C4-2B (cell line): Measurements from ENCODE around the gene HIGD1C.

Experiments
- ZFX ChIP-seq: fragments of 450-650 bp; IDR thresholded peaks from 2 replicates; pipeline ENCODE4 v1.6.1; 2017
- TF ChIP-seq, protein P1 (sequence below): fragments of 450-650 bp; conservative IDR thresholded peaks from 2 replicates; pipeline ENCODE4 v1.5.1; 2017; ENCODE audit warnings: mild to moderate bottlenecking

DNA sequence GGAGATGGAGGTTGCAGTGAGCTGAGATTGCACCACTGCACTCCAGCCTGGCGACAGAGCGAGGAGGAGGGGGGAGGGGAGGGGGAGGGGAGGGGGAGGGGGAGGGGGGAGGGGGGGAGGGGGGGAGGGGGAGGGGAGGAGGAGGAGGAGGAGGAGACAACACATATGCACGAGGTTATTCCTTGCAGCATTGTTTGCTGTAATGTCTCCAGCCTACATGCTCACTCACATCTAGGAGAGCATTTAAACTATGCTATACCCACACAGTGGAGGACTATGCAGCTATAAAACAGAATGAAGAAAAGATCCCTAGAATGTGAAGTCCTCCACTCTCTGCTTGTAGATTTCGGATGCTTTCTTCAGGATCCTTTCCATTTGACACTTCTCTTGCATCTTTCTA is 3.5 kb upstream of the HIGD1C start:
- TF ChIP-seq, protein P1, sequence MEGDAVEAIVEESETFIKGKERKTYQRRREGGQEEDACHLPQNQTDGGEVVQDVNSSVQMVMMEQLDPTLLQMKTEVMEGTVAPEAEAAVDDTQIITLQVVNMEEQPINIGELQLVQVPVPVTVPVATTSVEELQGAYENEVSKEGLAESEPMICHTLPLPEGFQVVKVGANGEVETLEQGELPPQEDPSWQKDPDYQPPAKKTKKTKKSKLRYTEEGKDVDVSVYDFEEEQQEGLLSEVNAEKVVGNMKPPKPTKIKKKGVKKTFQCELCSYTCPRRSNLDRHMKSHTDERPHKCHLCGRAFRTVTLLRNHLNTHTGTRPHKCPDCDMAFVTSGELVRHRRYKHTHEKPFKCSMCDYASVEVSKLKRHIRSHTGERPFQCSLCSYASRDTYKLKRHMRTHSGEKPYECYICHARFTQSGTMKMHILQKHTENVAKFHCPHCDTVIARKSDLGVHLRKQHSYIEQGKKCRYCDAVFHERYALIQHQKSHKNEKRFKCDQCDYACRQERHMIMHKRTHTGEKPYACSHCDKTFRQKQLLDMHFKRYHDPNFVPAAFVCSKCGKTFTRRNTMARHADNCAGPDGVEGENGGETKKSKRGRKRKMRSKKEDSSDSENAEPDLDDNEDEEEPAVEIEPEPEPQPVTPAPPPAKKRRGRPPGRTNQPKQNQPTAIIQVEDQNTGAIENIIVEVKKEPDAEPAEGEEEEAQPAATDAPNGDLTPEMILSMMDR = no peak
- TF ChIP-seq ZFX = no peak
